Effector memory CD4-positive, alpha-beta T cell (primary cell): Measurements from ENCODE around the gene C22orf23.

Experiments
- DNase-seq, 3 donors: peaks; one replicate each; pipeline ENCODE4 v3.0.0-alpha.2; 2020
- H3K27ac ChIP-seq: 2 replicates; pipeline ENCODE4 v1.7.0; 2013; ENCODE audit warnings: mild to moderate bottlenecking, low read length, moderate library complexity; ENCODE audit not compliant: insufficient read depth, poor library complexity, severe bottlenecking
- H3K27me3 ChIP-seq: replicated peaks from 2 replicates; pipeline ENCODE4 v1.7.0; 2013; ENCODE audit warnings: mild to moderate bottlenecking, low read length; ENCODE audit not compliant: insufficient read depth, control insufficient read depth, poor library complexity, severe bottlenecking
- H3K36me3 ChIP-seq: 2 replicates; pipeline ENCODE4 v1.7.0; 2013; ENCODE audit warnings: mild to moderate bottlenecking, low read length, moderate library complexity; ENCODE audit not compliant: control insufficient read depth, insufficient read depth
- H3K4me1 ChIP-seq: 2 replicates; pipeline ENCODE4 v1.7.0; 2013; ENCODE audit warnings: low read length, mild to moderate bottlenecking; ENCODE audit not compliant: control insufficient read depth, insufficient read depth, poor library complexity, severe bottlenecking
- H3K4me3 ChIP-seq: 2 replicates; pipeline ENCODE4 v1.7.0; 2013; ENCODE audit warnings: low read length, low read depth, mild to moderate bottlenecking; ENCODE audit not compliant: insufficient read depth, poor library complexity, severe bottlenecking
- H3K9me3 ChIP-seq: 2 replicates; pipeline ENCODE4 v1.7.0; 2013; ENCODE audit warnings: mild to moderate bottlenecking, low read length, moderate library complexity; ENCODE audit not compliant: control insufficient read depth

C22orf23 gene

GRCh38 chr22:37940698-37941376, 12.6 kb downstream of the C22orf23 start:
- H3K9me3 ChIP-seq: no peaks in the 10 kb centered on the region
- no peaks in the 10 kb centered on the region for H3K4me1 ChIP-seq
- H3K4me3 ChIP-seq: no peak overlapping the region
- peaks cover 6% of the 10 kb centered on the region for H3K36me3 ChIP-seq
- no peak for DNase-seq
- H3K27me3 ChIP-seq: no peaks in the 10 kb centered on the region
- H3K27ac ChIP-seq: no peak overlapping the region

GRCh38 chr22:37933711-37934376, 19.6 kb downstream of the C22orf23 start:
- H3K9me3 ChIP-seq: no peaks in the 10 kb centered on the region
- H3K27me3 ChIP-seq: no peaks in the 10 kb centered on the region
- DNase-seq: peak; percentile 61 to 67 (median 61)
- no peak overlapping the region for H3K27ac ChIP-seq
- H3K4me1 ChIP-seq: peaks cover 7% of the 10 kb centered on the region
- peaks cover 14% of the 10 kb centered on the region for H3K36me3 ChIP-seq
- no peak overlapping the region for H3K4me3 ChIP-seq

DNA sequence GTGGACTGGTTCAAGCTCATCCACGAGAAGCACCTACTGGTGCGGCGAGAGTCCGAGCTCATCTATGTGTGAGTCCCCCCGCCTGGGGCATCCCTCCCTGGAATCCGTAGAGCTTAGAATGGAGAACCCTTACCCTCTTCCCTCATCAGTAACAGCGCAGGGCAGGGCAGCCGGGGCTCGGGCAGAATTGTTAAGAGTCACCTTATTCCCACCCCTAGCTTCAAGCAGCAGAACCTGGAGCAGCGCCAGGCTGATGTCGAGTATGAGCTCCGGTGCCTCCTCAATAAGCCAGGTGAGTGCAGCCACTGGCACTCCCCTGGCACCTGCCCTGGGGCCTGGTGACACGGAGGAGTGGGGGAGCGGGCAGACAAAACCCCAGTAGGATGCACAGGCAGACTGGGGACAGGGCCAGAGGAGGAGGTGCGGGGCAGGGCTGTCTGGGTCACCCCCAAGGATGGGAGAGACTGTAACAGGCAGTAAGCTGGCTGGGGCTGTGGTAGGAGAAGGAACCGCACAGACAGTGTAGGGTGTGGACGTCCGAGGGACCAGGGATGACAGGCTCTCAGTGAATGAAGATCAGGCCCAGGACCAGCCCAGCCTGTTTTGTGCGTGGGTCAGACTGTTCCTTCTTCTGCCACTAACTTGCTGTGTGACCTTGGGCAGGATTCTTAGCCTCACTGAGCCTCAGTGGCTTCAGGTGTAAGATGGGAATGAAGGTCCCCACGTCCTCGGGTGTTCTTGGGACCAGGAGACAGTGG, 20.4 kb downstream of the C22orf23 start:
- H3K9me3 ChIP-seq: no peaks in the 10 kb centered on the region
- H3K4me3 ChIP-seq: no peak overlapping the region
- no peaks in the 10 kb centered on the region for H3K27me3 ChIP-seq
- peaks cover 7% of the 10 kb centered on the region for H3K4me1 ChIP-seq
- DNase-seq: no peak
- H3K36me3 ChIP-seq: peaks cover 18% of the 10 kb centered on the region
- H3K27ac ChIP-seq: no peak overlapping the region

DNA sequence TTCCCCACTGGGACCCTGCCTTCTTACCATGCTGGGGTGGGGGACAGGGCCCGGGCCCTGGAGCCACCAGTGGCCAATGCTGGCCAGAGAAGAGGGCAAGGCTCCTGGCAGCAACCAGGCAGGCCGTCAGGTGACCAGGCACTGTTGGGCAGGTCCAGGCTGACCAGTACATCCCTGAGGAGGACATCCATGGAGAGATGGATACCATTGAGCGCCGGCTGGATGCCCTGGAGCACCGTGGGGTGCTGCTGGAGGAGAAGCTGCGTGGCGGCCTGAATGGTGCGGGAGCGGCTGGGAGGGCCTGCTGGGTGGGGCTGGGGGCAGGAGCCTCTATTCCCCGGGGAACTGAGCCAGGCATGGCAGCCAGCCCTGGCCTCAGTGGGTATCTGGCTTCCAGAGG, 21.0 kb downstream of the C22orf23 start:
- Histone ChIP-seq H3K27ac (no peak overlapping the region), H3K36me3 (peaks cover 22% of the 10 kb centered on the region), H3K4me1 (peaks cover 7% of the 10 kb centered on the region), H3K9me3 (no peaks in the 10 kb centered on the region), H3K4me3 (no peak overlapping the region), H3K27me3 (no peaks in the 10 kb centered on the region)
- DNase-seq: no peak

DNA sequence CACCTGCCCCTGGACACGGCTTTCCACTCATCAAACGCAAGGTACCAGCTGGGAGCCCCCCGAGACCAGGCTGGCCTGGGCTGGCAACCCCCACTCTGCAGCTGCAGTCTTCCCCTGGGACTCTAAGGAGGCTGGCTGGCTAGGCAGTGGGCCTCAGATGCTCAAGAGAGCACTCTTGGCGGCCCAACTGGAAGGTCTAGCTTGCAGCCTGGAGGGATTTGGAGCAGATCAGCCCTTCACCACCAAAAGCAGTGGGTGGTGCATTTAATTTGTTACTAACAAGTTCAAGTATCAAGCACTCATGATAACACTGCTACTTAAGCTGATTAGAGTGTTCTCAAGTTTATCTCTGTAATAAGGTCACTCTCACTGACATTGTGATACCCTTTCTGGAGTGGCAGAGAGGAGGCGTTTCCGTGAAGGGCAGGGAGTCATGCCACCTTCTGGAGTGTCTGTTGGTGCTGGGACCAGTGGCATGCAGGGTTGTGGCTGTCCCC, 21.5 kb downstream of the C22orf23 start:
- no peak for DNase-seq
- Histone ChIP-seq H3K36me3 (peaks cover 27% of the 10 kb centered on the region), H3K4me3 (no peak overlapping the region), H3K9me3 (no peaks in the 10 kb centered on the region), H3K27me3 (no peaks in the 10 kb centered on the region), H3K27ac (no peak overlapping the region), H3K4me1 (peaks cover 7% of the 10 kb centered on the region)

DNA sequence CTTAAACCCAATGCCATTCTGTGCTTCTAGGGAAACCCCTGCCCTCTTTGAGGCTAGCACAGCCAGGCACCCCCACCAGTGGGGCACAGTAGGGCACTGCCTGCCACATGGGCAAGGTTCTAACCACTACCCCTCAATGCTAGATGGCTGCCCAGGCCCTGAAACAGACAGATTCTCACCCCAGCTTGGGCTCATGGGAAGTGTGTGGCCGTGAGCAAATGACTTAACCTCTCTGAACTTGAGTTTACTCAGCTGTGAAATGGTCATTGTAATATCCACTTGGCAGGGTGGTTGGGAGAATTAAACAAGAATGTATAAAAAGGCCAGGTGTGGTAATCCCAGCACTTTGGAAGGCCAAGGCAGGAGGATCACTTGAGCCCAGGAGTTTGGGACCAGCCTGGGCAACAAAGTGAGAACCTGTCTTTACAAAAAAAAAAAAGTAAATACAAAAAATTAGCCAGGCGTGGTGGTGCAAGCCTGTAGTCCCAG, 22.4 kb downstream of the C22orf23 start:
- Histone ChIP-seq H3K27ac (no peak overlapping the region), H3K27me3 (no peaks in the 10 kb centered on the region), H3K9me3 (no peaks in the 10 kb centered on the region), H3K4me1 (peaks cover 7% of the 10 kb centered on the region), H3K36me3 (peaks cover 36% of the 10 kb centered on the region), H3K4me3 (no peak overlapping the region)
- DNase-seq: no peak

- H3K9me3 ChIP-seq: no peaks in the 10 kb centered on the region
- no peak for DNase-seq
- H3K27ac ChIP-seq: no peak overlapping the region
- no peak overlapping the region for H3K4me3 ChIP-seq
- no peaks in the 10 kb centered on the region for H3K27me3 ChIP-seq
- H3K4me1 ChIP-seq: peaks cover 7% of the 10 kb centered on the region
- peaks cover 42% of the 10 kb centered on the region for H3K36me3 ChIP-seq
These were observed 23.0 kb downstream of the C22orf23 start for GRCh38 chr22:37930270-37930951.

GRCh38 chr22:37929390-37929789, 24.0 kb downstream of the C22orf23 start:
- Histone ChIP-seq H3K27me3 (no peaks in the 10 kb centered on the region), H3K9me3 (no peaks in the 10 kb centered on the region), H3K27ac (no peak overlapping the region), H3K36me3 (peaks cover 43% of the 10 kb centered on the region), H3K4me1 (peaks cover 7% of the 10 kb centered on the region), H3K4me3 (no peak overlapping the region)
- DNase-seq: no peak

DNA sequence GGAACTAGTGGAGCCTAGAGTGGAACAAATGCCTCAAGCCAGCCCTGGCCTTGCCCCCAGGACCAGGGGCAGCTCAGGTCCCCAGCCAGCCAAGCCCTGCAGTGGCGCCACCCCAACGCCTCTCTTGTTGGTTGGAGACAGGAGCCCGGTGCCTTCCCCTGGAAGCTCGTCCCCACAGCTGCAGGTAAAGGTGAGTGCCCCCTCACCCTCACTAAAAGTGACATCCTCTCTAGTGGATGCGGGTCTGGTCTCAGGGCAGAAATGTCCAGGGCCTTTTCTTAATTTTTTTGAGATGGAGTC, 25.8 kb downstream of the C22orf23 start:
- H3K4me1 ChIP-seq: no peaks in the 10 kb centered on the region

More for the DNA sequence above, 25.8 kb downstream of the C22orf23 start:
- Histone ChIP-seq H3K27me3 (no peaks in the 10 kb centered on the region), H3K27ac (no peak overlapping the region), H3K4me3 (no peak overlapping the region), H3K36me3 (peaks cover 42% of the 10 kb centered on the region), H3K9me3 (no peaks in the 10 kb centered on the region)
- DNase-seq: no peak
